PC-3 (cell line): ENCODE results near the gene ZMIZ2.

ENCODE experiments used
- CTCF ChIP-seq: fragments of 300-600 bp; sonication (generic); conservative IDR thresholded peaks from 2 replicates; pipeline ENCODE4 v1.5.1; 2017; ENCODE audit warnings: antibody characterized with exemption, low read depth, mild to moderate bottlenecking, low read length
- EZH2 ChIP-seq: fragments of 300-600 bp; sonication (generic); IDR thresholded peaks from one replicate; pipeline ENCODE4 v1.6.1; 2017; ENCODE audit warnings: antibody characterized with exemption, mild to moderate bottlenecking, low read length; ENCODE audit not compliant: unreplicated experiment
- EZH2phosphoT487 ChIP-seq: fragments of 300-600 bp; sonication (generic); IDR thresholded peaks from 2 replicates; pipeline ENCODE4 v1.6.1; 2018; ENCODE audit warnings: mild to moderate bottlenecking, antibody characterized with exemption, low read length, borderline replicate concordance

- TF ChIP-seq EZH2 (no peak), CTCF (no peak), EZH2phosphoT487 (no peak)
Observed at GRCh38 chr7:44749992-44750391, 1.3 kb downstream of the ZMIZ2 start.
